Fibroblast of gingiva (primary cell): ENCODE data around the gene IRX4.
"Not testable (repeated sequence)": the region's sequence is repeated elsewhere in the genome, so short reads cannot be mapped to it uniquely, and the experiment has no call there.

Experiments
- DNase-seq: peaks from one replicate; pipeline ENCODE4 v3.0.0-alpha.2; 2011; ENCODE audit warnings: low read depth

IRX4 gene

GRCh38 chr5:1856596-1857255 is 26.0 kb downstream of the IRX4 start:
- no peak for DNase-seq

- no peak for DNase-seq
These were observed 27.1 kb downstream of the IRX4 start for GRCh38 chr5:1855596-1855995.

- no peak for DNase-seq
These were observed 27.6 kb downstream of the IRX4 start for GRCh38 chr5:1855075-1855474.

GRCh38 chr5:1853531-1853930 is 29.2 kb downstream of the IRX4 start:
- DNase-seq = no peak

- DNase-seq = no peak
These were observed 30.3 kb downstream of the IRX4 start for GRCh38 chr5:1852324-1852947.

GRCh38 chr5:1851290-1851934 is 31.3 kb downstream of the IRX4 start:
- DNase-seq = no peak

- no peak for DNase-seq
These were observed 32.2 kb downstream of the IRX4 start for GRCh38 chr5:1850324-1851154.

- no peak for DNase-seq
These were observed 35.1 kb downstream of the IRX4 start for GRCh38 chr5:1847611-1848010.

GRCh38 chr5:1847056-1847455 is 35.7 kb downstream of the IRX4 start:
- no peak for DNase-seq

- no peak for DNase-seq
These were observed 36.1 kb downstream of the IRX4 start for GRCh38 chr5:1846583-1846982.

GRCh38 chr5:1845696-1846095 is 37.0 kb downstream of the IRX4 start:
- DNase-seq = no peak

GRCh38 chr5:1844708-1845436 is 37.9 kb downstream of the IRX4 start:
- DNase-seq = no peak

- not testable (repeated sequence) for DNase-seq
These were observed 39.0 kb downstream of the IRX4 start for GRCh38 chr5:1843761-1844160.

- DNase-seq = no peak
These were observed 40.5 kb downstream of the IRX4 start for GRCh38 chr5:1842004-1842819.

GRCh38 chr5:1840741-1841521 is 41.8 kb downstream of the IRX4 start:
- no peak for DNase-seq

GRCh38 chr5:1840071-1840547 is 42.6 kb downstream of the IRX4 start:
- DNase-seq = no peak

GRCh38 chr5:1838013-1838412 is 44.7 kb downstream of the IRX4 start:
- no peak for DNase-seq

GRCh38 chr5:1836891-1837880 is 45.5 kb downstream of the IRX4 start:
- DNase-seq = no peak
